H9 (cell line): ENCODE data around the gene LAMB1. TPM values are rescaled to one million over a fixed set of nuclear protein-coding genes. Genes with fewer than 3 reads are reported as not detected.

Experiments
- DNase-seq: peaks from one replicate; pipeline ENCODE4 v3.0.0-alpha.2; 2017
- H2AFZ ChIP-seq: one replicate; pipeline ENCODE4 v1.6.1; 2013; ENCODE audit warnings: mild to moderate bottlenecking, low read length, control low read depth, moderate library complexity
- H2AK5ac ChIP-seq: 2 replicates; pipeline ENCODE4 v1.6.1; 2013; ENCODE audit warnings: low read length, control low read depth, mixed read lengths; ENCODE audit not compliant: insufficient read length
- H2BK120ac ChIP-seq: one replicate; pipeline ENCODE4 v1.6.1; 2013; ENCODE audit warnings: low read depth, mild to moderate bottlenecking, low read length, control low read depth, inconsistent platforms; ENCODE audit not compliant: poor library complexity, severe bottlenecking
- H2BK12ac ChIP-seq: 2 replicates; pipeline ENCODE4 v1.6.1; 2013; ENCODE audit warnings: low read length, control low read depth, mixed read lengths, low read depth; ENCODE audit not compliant: insufficient read length
- H2BK15ac ChIP-seq: 2 replicates; pipeline ENCODE4 v1.6.1; 2013; ENCODE audit warnings: low read depth, low read length, control low read depth
- H2BK20ac ChIP-seq: one replicate; pipeline ENCODE4 v1.6.1; 2013; ENCODE audit warnings: low read depth, mild to moderate bottlenecking, low read length, control low read depth, inconsistent platforms; ENCODE audit not compliant: poor library complexity, severe bottlenecking
- H2BK5ac ChIP-seq: 2 replicates; pipeline ENCODE4 v1.6.1; 2013; ENCODE audit warnings: low read length, control low read depth, mixed read lengths; ENCODE audit not compliant: insufficient read length
- H3K14ac ChIP-seq: 2 replicates; pipeline ENCODE4 v1.6.1; 2013; ENCODE audit warnings: low read length, control low read depth; ENCODE audit not compliant: insufficient read depth
- H3K18ac ChIP-seq: 2 replicates; pipeline ENCODE4 v1.6.1; 2013; ENCODE audit warnings: low read depth, mild to moderate bottlenecking, mixed read lengths, low read length, control low read depth; ENCODE audit not compliant: insufficient read length
- H3K23ac ChIP-seq: 2 replicates; pipeline ENCODE4 v1.6.1; 2013; ENCODE audit warnings: low read length, control low read depth, mixed read lengths, low read depth; ENCODE audit not compliant: insufficient read length
- H3K23me2 ChIP-seq: 2 replicates; pipeline ENCODE4 v1.6.1; 2013; ENCODE audit warnings: low read depth, mild to moderate bottlenecking, mixed read lengths, low read length, control low read depth; ENCODE audit not compliant: insufficient read length, poor library complexity, severe bottlenecking
- H3K27ac ChIP-seq: 2 replicates; pipeline ENCODE4 v1.5.1; 2013; ENCODE audit warnings: low read length, control low read depth, mixed read lengths, low read depth; ENCODE audit not compliant: insufficient read length
- H3K27me3 ChIP-seq: 2 replicates; pipeline ENCODE4 v1.6.1; 2013; ENCODE audit warnings: low read length, control low read depth, inconsistent platforms; ENCODE audit not compliant: insufficient read depth
- H3K4ac ChIP-seq: 2 replicates; pipeline ENCODE4 v1.6.1; 2013; ENCODE audit warnings: low read depth, mild to moderate bottlenecking, control low read depth, inconsistent platforms, low read length, moderate library complexity
- H3K4me1 ChIP-seq: 2 replicates; pipeline ENCODE4 v1.6.1; 2013; ENCODE audit warnings: low read length, control low read depth, inconsistent platforms; ENCODE audit not compliant: insufficient read depth
- H3K4me2 ChIP-seq: 2 replicates; pipeline ENCODE4 v1.6.1; 2013; ENCODE audit warnings: low read length, control low read depth, mixed read lengths; ENCODE audit not compliant: insufficient read length, insufficient read depth
- H3K56ac ChIP-seq: 2 replicates; pipeline ENCODE4 v1.6.1; 2013; ENCODE audit warnings: low read depth, mild to moderate bottlenecking, mixed read lengths, low read length, control low read depth; ENCODE audit not compliant: insufficient read length
- H3K79me1 ChIP-seq: 2 replicates; pipeline ENCODE4 v1.6.1; 2013; ENCODE audit warnings: low read depth, mild to moderate bottlenecking, moderate library complexity, low read length, control low read depth, inconsistent platforms; ENCODE audit not compliant: insufficient read depth, poor library complexity, severe bottlenecking
- H3K79me2 ChIP-seq: 2 replicates; pipeline ENCODE4 v1.6.1; 2013; ENCODE audit warnings: low read length, control low read depth, inconsistent platforms; ENCODE audit not compliant: insufficient read depth
- H3K9ac ChIP-seq: 2 replicates; pipeline ENCODE4 v1.6.1; 2013; ENCODE audit warnings: low read length, control low read depth, mixed read lengths; ENCODE audit not compliant: insufficient read length; ENCODE audit errors: extremely low read depth
- H3K9me3 ChIP-seq: one replicate; pipeline ENCODE4 v1.6.1; 2013; ENCODE audit warnings: low read depth, low read length, inconsistent platforms; ENCODE audit not compliant: control insufficient read depth
- H3T11ph ChIP-seq: one replicate; pipeline ENCODE4 v1.6.1; 2013; ENCODE audit warnings: mild to moderate bottlenecking, low read length, control low read depth, inconsistent platforms
- H4K20me1 ChIP-seq: one replicate; pipeline ENCODE4 v1.6.1; 2013; ENCODE audit not compliant: control insufficient read depth, insufficient read length, insufficient read depth
- H4K5ac ChIP-seq: 2 replicates; pipeline ENCODE4 v1.6.1; 2013; ENCODE audit warnings: low read depth, mild to moderate bottlenecking, mixed read lengths, low read length, control low read depth; ENCODE audit not compliant: insufficient read length
- H4K8ac ChIP-seq: replicated peaks from 2 replicates; pipeline ENCODE4 v1.6.1; 2013; ENCODE audit warnings: low read length, control low read depth, mixed read lengths, low read depth; ENCODE audit not compliant: insufficient read length
- H4K91ac ChIP-seq: 2 replicates; pipeline ENCODE4 v1.6.1; 2013; ENCODE audit warnings: low read depth, mild to moderate bottlenecking, moderate library complexity, mixed read lengths, low read length, control low read depth; ENCODE audit not compliant: insufficient read length
- H3K27ac Mint-ChIP-seq, 3 experiments: 2 replicates in 2 of 3; 3 replicates in 1 of 3; pipeline ENCODE4 v1.8.0; 2020 to 2021; ENCODE audit warnings: mixed read lengths in 3 of 3, mild to moderate bottlenecking in 1 of 3, moderate library complexity in 1 of 3
- H3K27me3 Mint-ChIP-seq: 2 replicates; pipeline ENCODE4 v1.8.0; 2021; ENCODE audit warnings: low read depth, mild to moderate bottlenecking, moderate library complexity, mixed read lengths
- H3K36me3 Mint-ChIP-seq, 3 experiments: 2 replicates in 2 of 3; 3 replicates in 1 of 3; pipeline ENCODE4 v1.8.0; 2020 to 2021; ENCODE audit warnings: low read depth in 3 of 3, mixed read lengths in 3 of 3; ENCODE audit not compliant: insufficient read depth in 1 of 3
- H3K4me1 Mint-ChIP-seq, 2 experiments: 2 replicates each; pipeline ENCODE4 v1.8.0; 2020; ENCODE audit warnings: mixed read lengths in 2 of 2
- H3K4me3 Mint-ChIP-seq, 2 experiments: 2 replicates in 1 of 2; 3 replicates in 1 of 2; pipeline ENCODE4 v1.8.0; 2020 to 2021; ENCODE audit warnings: mild to moderate bottlenecking in 2 of 2, mixed read lengths in 2 of 2, moderate library complexity in 1 of 2
- H3K9me3 Mint-ChIP-seq, 2 experiments: 2 replicates in 1 of 2; 3 replicates in 1 of 2; pipeline ENCODE4 v1.8.0; 2020; ENCODE audit warnings: mild to moderate bottlenecking in 2 of 2, mixed read lengths in 2 of 2, moderate library complexity in 1 of 2
- CTCF ChIP-seq: fragments of 200-600 bp; sonication (generic); conservative IDR thresholded peaks from 3 replicates; pipeline ENCODE4 v1.8.0; 2021; ENCODE audit warnings: antibody characterized with exemption, mild to moderate bottlenecking
- WGBS: extraction: QIAGEN DNeasy Blood & Tissue Kit; methylation state at CpG from one replicate; pipeline ENCODE4 v1.1.7; 2013; ENCODE audit warnings: missing lambda C conversion rate, low lambda C conversion rate, mixed read lengths; ENCODE audit not compliant: insufficient read length; ENCODE audit errors: extremely low coverage; 5-methylcytosine and 5-hydroxymethylcytosine counted together
- total RNA-seq: library from RNA; stranded (reverse); gene quantifications from 2 replicates; pipeline ENCODE4 v1.2.1, GENCODE V29; 2021

LAMB1 gene
- total RNA-seq, 1 experiment from 2014 or later, result 75.8 TPM

DNA sequence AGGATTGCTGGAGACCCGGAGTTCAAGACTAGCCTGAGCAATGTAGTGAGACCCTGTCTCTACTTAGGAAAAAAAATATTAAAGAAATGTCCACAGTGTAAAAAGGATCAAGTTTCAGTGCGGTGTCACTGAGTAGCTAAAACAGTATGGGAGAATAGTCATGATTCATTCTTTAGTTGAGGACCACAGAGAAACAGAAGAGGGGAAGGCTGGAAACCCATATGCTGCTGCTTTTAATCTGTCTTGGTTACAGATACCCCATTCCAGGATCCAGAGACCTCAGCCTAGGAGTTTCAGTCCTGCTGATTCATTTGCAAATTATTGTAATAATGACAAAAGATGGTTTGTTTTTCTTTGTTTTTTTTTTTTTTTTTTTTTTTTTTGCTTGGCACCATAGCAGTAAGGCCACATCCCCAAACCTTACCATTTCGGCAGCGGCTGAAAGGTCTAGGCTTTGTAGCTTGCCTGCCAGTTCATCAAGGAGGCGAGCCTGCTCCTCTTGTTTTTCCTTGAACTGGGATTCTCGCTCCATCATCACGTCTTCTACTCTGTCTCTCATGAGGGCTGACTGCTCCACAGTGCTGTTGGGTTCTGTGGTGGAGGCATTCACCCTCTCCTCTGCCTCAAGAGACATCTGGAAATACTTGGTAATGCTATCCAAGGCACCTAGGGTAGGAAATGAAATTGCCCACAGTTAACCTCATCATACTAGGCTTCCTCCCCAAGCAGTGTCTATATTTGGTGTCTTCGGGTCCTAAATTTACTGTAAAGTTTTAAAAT, 67.8 kb downstream of the LAMB1 start:
- Mint-ChIP-seq H3K4me3 (no peak overlapping the region), H3K27me3 (no peaks in the 10 kb centered on the region), H3K27ac (peak overlapping the region; percentile 10 to 97 (median 90); a peak in 6 of 7 replicates), H3K9me3 (no peaks in the 10 kb centered on the region), H3K36me3 (peaks cover 15 to 46% (median 25%) of the 10 kb centered on the region in 3 experiments), H3K4me1 (peaks cover 64 to 77% of the 10 kb centered on the region in 2 experiments)
- H4K20me1 ChIP-seq, result peaks cover 3% of the 10 kb centered on the region
- H3K9me3 ChIP-seq, result no peaks in the 10 kb centered on the region
- H2BK15ac ChIP-seq, result no peak overlapping the region
- H2BK120ac ChIP-seq, result no peak overlapping the region
- no peak overlapping the region for H3K4ac ChIP-seq
- H2BK5ac ChIP-seq, result no peak overlapping the region
- H2AK5ac ChIP-seq, result no peak overlapping the region
- H3K4me1 ChIP-seq, result peaks cover 7% of the 10 kb centered on the region; the same call in 1 of the 2 replicates
- H3T11ph ChIP-seq, result no peak overlapping the region
- H3K9ac ChIP-seq, result no peak overlapping the region
- H3K27me3 ChIP-seq, result no peaks in the 10 kb centered on the region
- H4K8ac ChIP-seq, result no peak overlapping the region
- H3K18ac ChIP-seq, result no peak overlapping the region
- no peak for DNase-seq
- H3K27ac ChIP-seq, result no peak overlapping the region
- no peak overlapping the region for H2BK20ac ChIP-seq
- H3K79me1 ChIP-seq, result no peaks in the 10 kb centered on the region
- no peak for TF ChIP-seq CTCF
- no peak overlapping the region for H3K4me2 ChIP-seq
- H3K14ac ChIP-seq, result no peak overlapping the region
- no CpG with 5 or more reads among the region's 8 CpGs for WGBS
- H3K79me2 ChIP-seq, result no peaks in the 10 kb centered on the region
- no peak overlapping the region for H3K23ac ChIP-seq
- H2AFZ ChIP-seq, result no peak overlapping the region
- H3K56ac ChIP-seq, result no peak overlapping the region
- no peak overlapping the region for H4K91ac ChIP-seq
- H4K5ac ChIP-seq, result no peak overlapping the region
- no peak overlapping the region for H2BK12ac ChIP-seq
- no peaks in the 10 kb centered on the region for H3K23me2 ChIP-seq
